ENCODE data around the gene FKBP1A.

- TF ChIP-seq TARDBP (IDR thresholded peaks at IDR 0.05; ENCODE audit: borderline replicate concordance), result no peak
- no peak for TF ChIP-seq JUND (IDR thresholded peaks at IDR 0.05; ENCODE audit: low read depth, low read length)
- TF ChIP-seq SREBF2 (IDR thresholded peaks at IDR 0.05; ENCODE audit: low read length), result no peak
- no peak for TF ChIP-seq CREM (IDR thresholded peaks at IDR 0.05; ENCODE audit: low read depth)
- TF ChIP-seq POLR2A (IDR thresholded peaks at IDR 0.05; ENCODE audit: low read depth, low read length), result no peak
- no peak for TF ChIP-seq TCF3 (IDR thresholded peaks at IDR 0.05; ENCODE audit: borderline replicate concordance, insufficient read depth, low read depth, low read length)
- no peak for TF ChIP-seq TCF7 (IDR thresholded peaks at IDR 0.05; ENCODE audit: borderline replicate concordance)
- no peak for TF ChIP-seq EP300 (IDR thresholded peaks at IDR 0.05; ENCODE audit: borderline replicate concordance in 1 of 2, control insufficient read depth in 1 of 2, low read depth in 2 of 2, low read length in 2 of 2)
- TF ChIP-seq POLR2AphosphoS5 (IDR thresholded peaks at IDR 0.05; ENCODE audit: low read length), result no peak
- no peak for TF ChIP-seq CTCF (IDR thresholded peaks at IDR 0.05 in 2 of 3, conservative IDR thresholded peaks at IDR 0.05 in 1 of 3; ENCODE audit: control insufficient read depth in 2 of 3, extremely low read depth in 1 of 3, insufficient read depth in 1 of 3, low read depth in 3 of 3, low read length in 3 of 3)
Measured at GRCh38 chr20:1376007-1376406, 16.8 kb downstream of the FKBP1A start.

All from GM12878 (cell line).